Urinary bladder (tissue), 4 donors: ENCODE results near the gene CFAP141. TPM values are rescaled to one million over a fixed set of nuclear protein-coding genes. Genes with fewer than 3 reads are reported as not detected.
"Not testable (repeated sequence)": the region's sequence is repeated elsewhere in the genome, so short reads cannot be mapped to it uniquely, and the experiment has no call there.

Source experiments
- DNase-seq: peaks from one replicate; pipeline ENCODE4 v3.0.0-alpha.2; 2015; ENCODE audit errors: extremely low spot score
- H3K27ac ChIP-seq: one replicate; pipeline ENCODE4 v1.5.1; 2013; ENCODE audit warnings: low read depth, mild to moderate bottlenecking, moderate library complexity
- H3K36me3 ChIP-seq: one replicate; pipeline ENCODE4 v1.6.1; 2013; ENCODE audit warnings: mild to moderate bottlenecking, moderate library complexity; ENCODE audit not compliant: insufficient read depth
- H3K4me1 ChIP-seq: one replicate; pipeline ENCODE4 v1.6.1; 2013; ENCODE audit warnings: mild to moderate bottlenecking, moderate library complexity; ENCODE audit not compliant: insufficient read depth
- H3K4me3 ChIP-seq: one replicate; pipeline ENCODE4 v1.5.1; 2013; ENCODE audit warnings: low read depth, low read length
- WGBS: extraction: QIAGEN DNeasy Blood & Tissue Kit; methylation state at CpG from one replicate; pipeline ENCODE4 v1.1.7; 2013; 5-methylcytosine and 5-hydroxymethylcytosine counted together
- polyA plus RNA-seq: library from polyadenylated mRNA; stranded (reverse); fragments of 200-250 nt; gene quantifications from one replicate; pipeline ENCODE4 v1.2.3, GENCODE V29; 2013
- total RNA-seq: library from RNA; depleted of rRNA; stranded (reverse); fragments of >200 nt; gene quantifications from one replicate; pipeline ENCODE4 v1.2.3, GENCODE V29; 2014
- donor health status: healthy with polysubstance abuse.
- donor health status: healthy.

The CFAP141 gene
- not detected for total RNA-seq
- not detected for polyA plus RNA-seq

GRCh38 chr1:154206196-154206595 is at the start of gene CFAP141:
CFAP141 (minus strand) TSS chr1:154206333; CDS start chr1:154206307, 26 bp downstream.
- Histone ChIP-seq H3K36me3 (peaks cover 6% of the 10 kb centered on the region), H3K27ac (no peak within 1 kb of the TSS), H3K4me1 (no peaks in the 10 kb centered on the region), H3K4me3 (no peak within 1 kb of the TSS)
- 78% methylated on average over 1 of the region's 1 CpG for WGBS
- no peak for DNase-seq

GRCh38 chr1:154253671-154254070 is 47.5 kb upstream of the CFAP141 start:
- WGBS = 93% methylated on average over 7 of the region's 7 CpGs

GRCh38 chr1:154241703-154242351 is 35.7 kb upstream of the CFAP141 start:
- peaks cover 5% of the 10 kb centered on the region for H3K36me3 ChIP-seq
- no peak for DNase-seq
- no peak overlapping the region for H3K4me3 ChIP-seq
- H3K27ac ChIP-seq = no peak overlapping the region
- 89% methylated on average over 3 of the region's 3 CpGs for WGBS
- H3K4me1 ChIP-seq = no peaks in the 10 kb centered on the region

More at GRCh38 chr1:154253671-154254070, 47.5 kb upstream of the CFAP141 start:
- no peak overlapping the region for H3K27ac ChIP-seq
- H3K36me3 ChIP-seq = peaks cover 16% of the 10 kb centered on the region
- no peaks in the 10 kb centered on the region for H3K4me1 ChIP-seq
- no peak overlapping the region for H3K4me3 ChIP-seq
- DNase-seq = no peak

GRCh38 chr1:154240294-154240833 is 34.2 kb upstream of the CFAP141 start:
- Histone ChIP-seq H3K36me3 (peaks cover 7% of the 10 kb centered on the region), H3K27ac (no peak overlapping the region), H3K4me1 (no peaks in the 10 kb centered on the region), H3K4me3 (no peak overlapping the region)
- no peak for DNase-seq
- 88% methylated on average over 3 of the region's 3 CpGs for WGBS

GRCh38 chr1:154239491-154239890 is 33.4 kb upstream of the CFAP141 start:
- Histone ChIP-seq H3K36me3 (peaks cover 8% of the 10 kb centered on the region), H3K4me1 (no peaks in the 10 kb centered on the region), H3K4me3 (no peak overlapping the region), H3K27ac (no peak overlapping the region)
- 85% methylated on average over 3 of the region's 3 CpGs for WGBS
- no peak for DNase-seq

- DNase-seq = no peak
- no peaks in the 10 kb centered on the region for H3K4me1 ChIP-seq
- peaks cover 10% of the 10 kb centered on the region for H3K36me3 ChIP-seq
- no peak overlapping the region for H3K4me3 ChIP-seq
- WGBS = 92% methylated on average over 6 of the region's 6 CpGs
- H3K27ac ChIP-seq = no peak overlapping the region
These were observed 31.9 kb upstream of the CFAP141 start for GRCh38 chr1:154237880-154238506.

GRCh38 chr1:154237435-154237834 is 31.3 kb upstream of the CFAP141 start:
- peaks cover 10% of the 10 kb centered on the region for H3K36me3 ChIP-seq
- no peak for DNase-seq
- H3K4me1 ChIP-seq = no peaks in the 10 kb centered on the region
- H3K27ac ChIP-seq = no peak overlapping the region
- H3K4me3 ChIP-seq = no peak overlapping the region
- WGBS = 94% methylated on average over 2 of the region's 2 CpGs

- Histone ChIP-seq H3K27ac (no peak overlapping the region), H3K4me1 (no peaks in the 10 kb centered on the region), H3K36me3 (peaks cover 10% of the 10 kb centered on the region), H3K4me3 (no peak overlapping the region)
- 89% methylated on average over 4 of the region's 4 CpGs for WGBS
- DNase-seq = no peak
These were observed 30.7 kb upstream of the CFAP141 start for GRCh38 chr1:154236855-154237254.

GRCh38 chr1:154233127-154233526 is 27.0 kb upstream of the CFAP141 start:
- not testable (repeated sequence) for H3K36me3 ChIP-seq, H3K4me1 ChIP-seq, DNase-seq, H3K27ac ChIP-seq, H3K4me3 ChIP-seq
- 95% methylated on average over 12 of the region's 12 CpGs for whole genome bisulfite sequencing

- not testable (repeated sequence) for H3K4me1 ChIP-seq, H3K36me3 ChIP-seq, H3K27ac ChIP-seq, H3K4me3 ChIP-seq, DNase-seq
- 96% methylated on average over 3 of the region's 3 CpGs for WGBS
These were observed 25.0 kb upstream of the CFAP141 start for GRCh38 chr1:154231112-154231511.

- no peak overlapping the region for H3K4me3 ChIP-seq
- DNase-seq = no peak
- H3K27ac ChIP-seq = no peak overlapping the region
- H3K4me1 ChIP-seq = no peaks in the 10 kb centered on the region
- no peaks in the 10 kb centered on the region for H3K36me3 ChIP-seq
- WGBS = 95% methylated on average over 2 of the region's 2 CpGs
These were observed 19.2 kb upstream of the CFAP141 start for GRCh38 chr1:154225370-154225769.

- 45% methylated on average over 2 of the region's 2 CpGs for WGBS
- H3K36me3 ChIP-seq = no peaks in the 10 kb centered on the region
- no peak for DNase-seq
- no peak overlapping the region for H3K27ac ChIP-seq
- peaks cover 2% of the 10 kb centered on the region for H3K4me1 ChIP-seq
- no peak overlapping the region for H3K4me3 ChIP-seq
These were observed 17.5 kb upstream of the CFAP141 start for GRCh38 chr1:154223621-154224020.

- no peak overlapping the region for H3K27ac ChIP-seq
- H3K4me1 ChIP-seq = peaks cover 2% of the 10 kb centered on the region
- DNase-seq = no peak
- WGBS = 82% methylated on average over 1 of the region's 1 CpG
- no peak overlapping the region for H3K4me3 ChIP-seq
- H3K36me3 ChIP-seq = peaks cover 2% of the 10 kb centered on the region
These were observed 16.8 kb upstream of the CFAP141 start for GRCh38 chr1:154222918-154223317.

GRCh38 chr1:154222518-154222917 is 16.4 kb upstream of the CFAP141 start:
- no peak overlapping the region for H3K27ac ChIP-seq
- H3K4me3 ChIP-seq = no peak overlapping the region
- WGBS = 93% methylated on average over 1 of the region's 1 CpG
- no peak for DNase-seq
- peaks cover 2% of the 10 kb centered on the region for H3K36me3 ChIP-seq
- H3K4me1 ChIP-seq = peaks cover 2% of the 10 kb centered on the region
